MG63 (cell line): ENCODE data around the gene THAP4. TPM values are rescaled to one million over a fixed set of nuclear protein-coding genes. Genes with fewer than 3 reads are reported as not detected.

Source experiments
- DNase-seq: peaks from one replicate; pipeline ENCODE4 v3.0.0-alpha.2; 2020
- H3K27me3 ChIP-seq: fragments of 250-450 bp; sonication (Bioruptor Pico); 2 replicates; pipeline ENCODE4 v1.5.1; 2020; ENCODE audit warnings: mild to moderate bottlenecking, moderate library complexity
- H3K36me3 ChIP-seq: fragments of 250-450 bp; sonication (Bioruptor Pico); 2 replicates; pipeline ENCODE4 v1.5.1; 2020; ENCODE audit warnings: mild to moderate bottlenecking, moderate library complexity
- H3K4me3 ChIP-seq: fragments of 250-450 bp; sonication (Bioruptor Pico); 2 replicates; pipeline ENCODE4 v1.5.1; 2020; ENCODE audit warnings: mild to moderate bottlenecking, moderate library complexity
- H3K9me3 ChIP-seq: fragments of 250-450 bp; sonication (Bioruptor Pico); 2 replicates; pipeline ENCODE4 v1.5.1; 2020; ENCODE audit warnings: mild to moderate bottlenecking, moderate library complexity
- total RNA-seq: library from RNA; depleted of rRNA; stranded (reverse); fragments of >200 nt; shearing (Covaris generic); gene quantifications from 2 replicates; pipeline ENCODE4 v1.2.3, GENCODE V29; 2014; ENCODE audit warnings: low replicate concordance

THAP4 gene
- total RNA-seq, 1 experiment from 2014 or later, result 110 TPM

GRCh38 chr2:241627675-241628074 is 9.3 kb downstream of the THAP4 start:
- Histone ChIP-seq H3K36me3 (peaks cover 69% of the 10 kb centered on the region), H3K9me3 (no peaks in the 10 kb centered on the region), H3K4me3 (no peak overlapping the region), H3K27me3 (no peaks in the 10 kb centered on the region)
- DNase-seq, result no peak

- Histone ChIP-seq H3K4me3 (no peak overlapping the region), H3K9me3 (peaks cover 4% of the 10 kb centered on the region; the same call in 1 of the 2 replicates), H3K36me3 (peaks cover 61% of the 10 kb centered on the region), H3K27me3 (no peaks in the 10 kb centered on the region)
- DNase-seq, result peak; percentile 53
These were observed 16.6 kb downstream of the THAP4 start for GRCh38 chr2:241620419-241620769.

GRCh38 chr2:241619597-241620418 is 17.1 kb downstream of the THAP4 start:
- peaks cover 57% of the 10 kb centered on the region for H3K36me3 ChIP-seq
- H3K9me3 ChIP-seq, result peaks cover 4% of the 10 kb centered on the region; the same call in 1 of the 2 replicates
- no peak for DNase-seq
- H3K4me3 ChIP-seq, result no peak overlapping the region
- H3K27me3 ChIP-seq, result no peaks in the 10 kb centered on the region

GRCh38 chr2:241618829-241619228 is 18.1 kb downstream of the THAP4 start:
- no peak overlapping the region for H3K4me3 ChIP-seq
- no peak for DNase-seq
- H3K9me3 ChIP-seq, result peaks cover 4% of the 10 kb centered on the region; the same call in 1 of the 2 replicates
- H3K36me3 ChIP-seq, result peaks cover 49% of the 10 kb centered on the region
- no peaks in the 10 kb centered on the region for H3K27me3 ChIP-seq

- no peaks in the 10 kb centered on the region for H3K27me3 ChIP-seq
- H3K4me3 ChIP-seq, result no peak overlapping the region
- peaks cover 51% of the 10 kb centered on the region for H3K36me3 ChIP-seq
- no peak for DNase-seq
- peaks cover 4% of the 10 kb centered on the region; the same call in 1 of the 2 replicates for H3K9me3 ChIP-seq
These were observed 18.6 kb downstream of the THAP4 start for GRCh38 chr2:241618296-241618805.

GRCh38 chr2:241617431-241618154 is 19.4 kb downstream of the THAP4 start:
- no peak for DNase-seq
- Histone ChIP-seq H3K36me3 (peaks cover 44% of the 10 kb centered on the region), H3K9me3 (peaks cover 4% of the 10 kb centered on the region; the same call in 1 of the 2 replicates), H3K4me3 (no peak overlapping the region), H3K27me3 (no peaks in the 10 kb centered on the region)

GRCh38 chr2:241616168-241617125 is 20.5 kb downstream of the THAP4 start:
- H3K36me3 ChIP-seq, result peaks cover 40% of the 10 kb centered on the region
- H3K27me3 ChIP-seq, result no peaks in the 10 kb centered on the region
- no peak overlapping the region for H3K4me3 ChIP-seq
- peaks cover 2% of the 10 kb centered on the region; the same call in 1 of the 2 replicates for H3K9me3 ChIP-seq
- no peak for DNase-seq

- H3K9me3 ChIP-seq, result no peaks in the 10 kb centered on the region
- H3K27me3 ChIP-seq, result no peaks in the 10 kb centered on the region
- no peak for DNase-seq
- H3K36me3 ChIP-seq, result peaks cover 32% of the 10 kb centered on the region
- H3K4me3 ChIP-seq, result no peak overlapping the region
These were observed 21.4 kb downstream of the THAP4 start for GRCh38 chr2:241615522-241616052.

- Histone ChIP-seq H3K9me3 (no peaks in the 10 kb centered on the region), H3K4me3 (no peak overlapping the region), H3K27me3 (no peaks in the 10 kb centered on the region), H3K36me3 (peaks cover 31% of the 10 kb centered on the region)
- no peak for DNase-seq
These were observed 21.9 kb downstream of the THAP4 start for GRCh38 chr2:241615041-241615440.

- Histone ChIP-seq H3K27me3 (no peaks in the 10 kb centered on the region), H3K4me3 (no peak overlapping the region), H3K9me3 (no peaks in the 10 kb centered on the region), H3K36me3 (peaks cover 28% of the 10 kb centered on the region)
- no peak for DNase-seq
These were observed 23.8 kb downstream of the THAP4 start for GRCh38 chr2:241613017-241613780.

GRCh38 chr2:241612156-241613016 is 24.6 kb downstream of the THAP4 start:
- DNase-seq, result no peak
- Histone ChIP-seq H3K9me3 (no peaks in the 10 kb centered on the region), H3K27me3 (no peaks in the 10 kb centered on the region), H3K36me3 (peaks cover 22% of the 10 kb centered on the region), H3K4me3 (no peak overlapping the region)

- DNase-seq, result no peak
- Histone ChIP-seq H3K9me3 (no peaks in the 10 kb centered on the region), H3K4me3 (no peak overlapping the region), H3K27me3 (no peaks in the 10 kb centered on the region), H3K36me3 (peaks cover 21% of the 10 kb centered on the region)
These were observed 25.9 kb downstream of the THAP4 start for GRCh38 chr2:241611062-241611461.

- Histone ChIP-seq H3K9me3 (no peaks in the 10 kb centered on the region), H3K36me3 (peaks cover 24% of the 10 kb centered on the region), H3K4me3 (peak overlapping the region; percentile 27; the same call in 1 of the 2 replicates), H3K27me3 (no peaks in the 10 kb centered on the region)
- peak; percentile 76 for DNase-seq
These were observed 26.8 kb downstream of the THAP4 start for GRCh38 chr2:241609859-241610793.

GRCh38 chr2:241608881-241609280 is 28.1 kb downstream of the THAP4 start:
- Histone ChIP-seq H3K4me3 (no peak overlapping the region), H3K27me3 (no peaks in the 10 kb centered on the region), H3K36me3 (peaks cover 31% of the 10 kb centered on the region), H3K9me3 (no peaks in the 10 kb centered on the region)
- no peak for DNase-seq
